ENCODE data around the gene OTOL1.

Gene OTOL1

GRCh38 chr3:161540594-161540993 is 44.0 kb downstream of the OTOL1 start:
- DNase-seq (ENCODE audit: low read depth in 2 of 3, low spot score in 1 of 3) = no peak

GRCh38 chr3:161545824-161546223 is 49.2 kb downstream of the OTOL1 start:
- DNase-seq (ENCODE audit: low read depth in 2 of 3, low spot score in 1 of 3) = no peak

- DNase-seq (ENCODE audit: low read depth in 2 of 3, low spot score in 1 of 3) = no peak
Measured at GRCh38 chr3:161548301-161548700, 51.7 kb downstream of the OTOL1 start.

GRCh38 chr3:161549261-161549660 is 52.7 kb downstream of the OTOL1 start:
- DNase-seq (ENCODE audit: low read depth in 2 of 3, low spot score in 1 of 3) = no peak

- DNase-seq (ENCODE audit: low read depth in 2 of 3, low spot score in 1 of 3) = no peak
Measured at GRCh38 chr3:161550491-161551195, 54.0 kb downstream of the OTOL1 start.

GRCh38 chr3:161551697-161552096 is 55.1 kb downstream of the OTOL1 start:
- no peak for DNase-seq (ENCODE audit: low read depth in 2 of 3, low spot score in 1 of 3)

GRCh38 chr3:161552984-161553560 is 56.5 kb downstream of the OTOL1 start:
- no peak for DNase-seq (ENCODE audit: low read depth in 2 of 3, low spot score in 1 of 3)

Measured in stimulated activated CD4-positive, alpha-beta T cell treated with anti-CD3 and anti-CD28 coated beads, Interleukin-12 subunit alpha, Interleukin-12 subunit beta, amount 100 ng/mL, for 48 hours (primary cell).